HepG2 (cell line): ENCODE measurements around the gene HP1BP3. TPM values are rescaled to one million over a fixed set of nuclear protein-coding genes. Genes with fewer than 3 reads are reported as not detected.

Source experiments
- PBX2 ChIP-seq: IDR thresholded peaks from 2 replicates; pipeline ENCODE4 v1.6.1; 2016; ENCODE audit warnings: control low read depth
- PITX1 ChIP-seq: sonication (generic); formaldehyde crosslinking; IDR thresholded peaks from 2 replicates; pipeline ENCODE4 v1.5.1; 2020; ENCODE audit warnings: mild to moderate bottlenecking, missing genetic modification reagents
- PRDM15 ChIP-seq: sonication (generic); formaldehyde crosslinking; IDR thresholded peaks from 2 replicates; pipeline ENCODE4 v1.4.0; 2020; ENCODE audit warnings: missing genetic modification reagents
- RXRB ChIP-seq: IDR thresholded peaks from 2 replicates; pipeline ENCODE4 v1.6.1; 2016; ENCODE audit warnings: borderline replicate concordance, missing genetic modification reagents, missing compliant biosample characterization
- TRAFD1 ChIP-seq: sonication (generic); formaldehyde crosslinking; IDR thresholded peaks from 2 replicates; pipeline ENCODE4 v1.5.1; 2020; ENCODE audit warnings: missing genetic modification reagents, mild to moderate bottlenecking, borderline replicate concordance
- ZNF142 ChIP-seq: sonication (generic); formaldehyde crosslinking; IDR thresholded peaks from 2 replicates; pipeline ENCODE4 v1.4.0; 2020; ENCODE audit warnings: missing genetic modification reagents
- ZNF335 ChIP-seq: sonication (generic); formaldehyde crosslinking; IDR thresholded peaks from 2 replicates; pipeline ENCODE4 v1.4.0; 2020; ENCODE audit warnings: missing genetic modification reagents
- ZNF44 ChIP-seq: sonication (generic); formaldehyde crosslinking; IDR thresholded peaks from 2 replicates; pipeline ENCODE4 v1.5.1; 2020; ENCODE audit warnings: mild to moderate bottlenecking, missing genetic modification reagents
- ZNF766 ChIP-seq: sonication (generic); formaldehyde crosslinking; IDR thresholded peaks from 2 replicates; pipeline ENCODE4 v1.5.0; 2020; ENCODE audit warnings: missing genetic modification reagents, borderline replicate concordance
- polyA plus RNA-seq, 8 experiments: library from polyadenylated mRNA; depleted of rRNA in 3 of 8; stranded (reverse) in 7 of 8; unstranded in 1 of 8; fragments of >200 nt; fragmentation: Illumina TruSeq in 4 of 8; extraction: Trizol in 4 of 8; gene quantifications; 2 replicates each; pipeline versions ENCODE4 v1.2.1 to v1.2.3, GENCODE V29; 2011 to 2016; ENCODE audit warnings: low read depth in 4 of 8, missing spikeins in 1 of 8, mixed read lengths in 1 of 8; ENCODE audit not compliant: insufficient read depth in 1 of 8
- total RNA-seq, 5 experiments: library from RNA; depleted of rRNA; stranded (reverse); fragments of >200 nt; fragmentation: Illumina TruSeq; extraction: Trizol; gene quantifications; 2 replicates each; pipeline ENCODE4 v1.2.3, GENCODE V29; 2016; ENCODE audit warnings: low read depth in 1 of 5
- TF ChIP-seq, protein P1 (sequence below): sonication (generic); formaldehyde crosslinking; IDR thresholded peaks from 2 replicates; pipeline ENCODE4 v1.4.0; 2020; ENCODE audit warnings: missing genetic modification reagents, borderline replicate concordance

Gene HP1BP3
- total and polyA plus RNA-seq, 2 of the 13 experiments (the other 11 are each of a cell fraction or from before 2014, with no cell fraction given), result 98.5 to 137 TPM

DNA sequence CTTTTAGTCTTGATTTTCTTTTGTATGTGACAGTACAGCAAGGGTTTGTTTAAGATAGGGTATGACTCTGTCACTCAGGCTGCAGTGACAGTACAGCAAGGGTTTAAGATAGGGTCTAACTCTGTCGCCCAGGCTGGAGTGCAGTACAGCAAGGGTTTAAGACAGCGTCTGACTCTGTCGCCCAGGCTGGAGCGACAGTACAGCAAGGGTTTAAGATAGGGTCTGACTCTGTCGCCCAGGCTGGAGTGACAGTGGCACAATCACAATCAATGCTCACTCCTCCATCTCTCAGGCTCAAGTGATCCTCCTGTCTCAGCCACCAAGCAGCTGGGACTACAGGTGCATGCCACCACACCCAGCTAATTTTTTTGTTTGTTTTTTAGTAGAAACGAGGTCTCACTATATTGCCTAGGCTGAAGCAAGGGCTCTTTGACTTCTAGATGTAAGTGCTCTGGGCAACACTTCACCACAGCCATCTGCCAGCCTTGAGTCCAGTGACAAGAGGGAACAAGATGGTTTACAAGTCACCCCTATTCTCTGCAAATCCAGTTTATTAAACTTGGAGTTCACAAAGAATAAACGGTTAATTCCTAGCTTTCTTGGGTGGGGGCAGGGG, 53.6 kb downstream of the HP1BP3 start (continued):
- no peak for TF ChIP-seq ZNF335 (CRISPR knock-in tag)
- TF ChIP-seq RXRB (CRISPR knock-in tag), result no peak
- TF ChIP-seq, protein P1, sequence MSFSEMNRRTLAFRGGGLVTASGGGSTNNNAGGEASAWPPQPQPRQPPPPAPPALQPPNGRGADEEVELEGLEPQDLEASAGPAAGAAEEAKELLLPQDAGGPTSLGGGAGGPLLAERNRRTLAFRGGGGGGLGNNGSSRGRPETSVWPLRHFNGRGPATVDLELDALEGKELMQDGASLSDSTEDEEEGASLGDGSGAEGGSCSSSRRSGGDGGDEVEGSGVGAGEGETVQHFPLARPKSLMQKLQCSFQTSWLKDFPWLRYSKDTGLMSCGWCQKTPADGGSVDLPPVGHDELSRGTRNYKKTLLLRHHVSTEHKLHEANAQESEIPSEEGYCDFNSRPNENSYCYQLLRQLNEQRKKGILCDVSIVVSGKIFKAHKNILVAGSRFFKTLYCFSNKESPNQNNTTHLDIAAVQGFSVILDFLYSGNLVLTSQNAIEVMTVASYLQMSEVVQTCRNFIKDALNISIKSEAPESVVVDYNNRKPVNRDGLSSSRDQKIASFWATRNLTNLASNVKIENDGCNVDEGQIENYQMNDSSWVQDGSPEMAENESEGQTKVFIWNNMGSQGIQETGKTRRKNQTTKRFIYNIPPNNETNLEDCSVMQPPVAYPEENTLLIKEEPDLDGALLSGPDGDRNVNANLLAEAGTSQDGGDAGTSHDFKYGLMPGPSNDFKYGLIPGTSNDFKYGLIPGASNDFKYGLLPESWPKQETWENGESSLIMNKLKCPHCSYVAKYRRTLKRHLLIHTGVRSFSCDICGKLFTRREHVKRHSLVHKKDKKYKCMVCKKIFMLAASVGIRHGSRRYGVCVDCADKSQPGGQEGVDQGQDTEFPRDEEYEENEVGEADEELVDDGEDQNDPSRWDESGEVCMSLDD (CRISPR knock-in tag), result no peak
- no peak for TF ChIP-seq ZNF766 (CRISPR knock-in tag)
- TF ChIP-seq PBX2, result no peak
- TF ChIP-seq ZNF142 (CRISPR knock-in tag), result no peak
- peak; percentile 53; the same call in 1 of the 2 replicates for TF ChIP-seq PITX1
- TF ChIP-seq TRAFD1, result no peak
- no peak for TF ChIP-seq ZNF44 (CRISPR knock-in tag)
- no peak for TF ChIP-seq PRDM15 (CRISPR knock-in tag)
